ENCODE results near the gene ZNF865. TPM values are rescaled to one million over a fixed set of nuclear protein-coding genes. Genes with fewer than 3 reads are reported as not detected.

ZNF865 gene
- total RNA-seq, 1 donor from 2014 or later: 1.2 TPM

GRCh38 chr19:55654868-55655647 is 49.6 kb downstream of the ZNF865 start, which contains the start of gene U2AF2:
TSS of gene U2AF2 (plus strand) at chr19:55655035. CDS start at chr19:55655105, 70 bp downstream.
- FAIRE-seq: no peak
- DNase-seq (ENCODE audit: low spot score in 2 of 2): peak; percentile 97 to 99

GRCh38 chr19:55655648-55656040 is 50.2 kb downstream of the ZNF865 start:
- FAIRE-seq (no peak), DNase-seq (ENCODE audit: low spot score in 2 of 2) (no peak)

- no peak for FAIRE-seq
- no peak for DNase-seq (ENCODE audit: low spot score in 2 of 2)
Observed at GRCh38 chr19:55656552-55656951, 51.1 kb downstream of the ZNF865 start.

DNA sequence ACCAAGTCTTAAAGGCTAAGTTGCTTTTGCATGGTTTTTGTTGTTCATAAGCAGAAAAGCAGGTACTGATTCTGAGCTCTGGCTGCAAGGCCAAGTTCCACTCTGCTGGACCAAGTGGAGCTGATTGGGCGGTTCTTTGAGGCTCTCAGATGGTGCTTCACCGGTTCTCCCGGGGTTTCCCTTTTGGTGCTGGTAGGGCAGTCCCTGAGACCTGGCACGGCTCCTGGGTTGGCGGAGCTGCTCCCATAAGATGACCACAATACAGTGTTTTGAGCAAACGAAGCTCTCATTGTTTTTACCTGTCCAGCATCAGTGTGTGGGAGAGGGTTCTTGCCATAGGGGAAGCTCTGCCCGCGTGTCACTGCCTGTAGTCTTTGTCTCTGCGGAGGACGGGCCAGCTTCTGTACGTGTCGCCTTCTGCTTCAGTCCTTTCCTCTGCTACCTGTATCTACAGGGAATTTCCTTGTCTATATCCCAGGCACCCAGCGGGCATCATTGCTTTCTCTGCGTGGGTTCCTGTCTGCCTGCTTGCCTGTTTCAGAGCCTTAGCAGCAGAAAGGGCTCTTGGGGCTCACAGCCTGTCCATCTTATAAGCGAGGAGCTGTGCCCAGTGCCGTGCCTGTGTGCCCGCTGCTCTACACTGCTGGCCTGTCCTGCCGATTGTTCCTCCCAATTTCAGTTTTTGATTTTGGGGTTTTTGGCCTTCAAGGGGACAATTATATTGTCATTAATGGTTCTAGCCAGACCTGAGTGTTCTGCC is 51.7 kb downstream of the ZNF865 start:
- no peak for DNase-seq (ENCODE audit: low spot score in 2 of 2)
- no peak for FAIRE-seq

- FAIRE-seq (no peak), DNase-seq (ENCODE audit: low spot score in 2 of 2) (no peak)
Observed at GRCh38 chr19:55658846-55659459, 53.5 kb downstream of the ZNF865 start.

DNA sequence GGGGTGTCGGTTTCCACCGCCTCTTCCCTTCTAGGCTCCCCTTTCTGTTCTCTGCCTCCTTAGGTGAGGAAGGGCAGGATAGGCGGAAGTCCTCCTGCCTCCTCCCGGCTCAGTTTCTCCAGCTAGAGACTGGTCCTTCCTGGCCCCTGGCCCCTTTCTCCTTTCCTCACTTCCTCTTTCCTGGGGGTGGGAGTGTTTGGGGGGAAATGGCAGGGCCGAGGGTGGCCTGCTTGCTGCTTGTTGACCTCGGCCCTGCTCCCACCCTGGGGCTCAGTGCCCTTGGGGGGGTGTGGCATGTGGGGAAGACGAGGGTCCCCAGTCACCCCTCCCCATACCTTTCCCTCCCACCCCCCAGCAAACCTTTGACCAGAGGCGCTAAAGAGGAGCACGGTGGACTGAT is 54.4 kb downstream of the ZNF865 start:
- DNase-seq (ENCODE audit: low spot score in 2 of 2): no peak
- no peak for FAIRE-seq

DNA sequence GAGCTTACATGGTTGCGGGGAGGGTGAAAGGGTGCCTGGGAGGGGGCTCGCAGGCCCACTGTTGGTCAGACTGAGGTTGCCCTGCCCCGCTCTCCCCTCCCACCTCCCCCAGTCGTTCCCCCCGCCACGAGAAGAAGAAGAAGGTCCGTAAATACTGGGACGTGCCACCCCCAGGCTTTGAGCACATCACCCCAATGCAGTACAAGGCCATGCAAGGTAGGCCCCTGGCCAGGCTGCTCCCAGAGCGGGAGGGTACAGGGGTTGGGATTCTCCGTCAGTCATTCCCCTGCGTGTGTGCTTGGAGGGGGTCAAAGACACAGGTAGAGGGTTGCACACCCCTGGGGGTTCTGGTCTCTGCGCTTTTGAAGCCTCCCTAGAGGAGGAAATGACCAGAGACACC is 55.0 kb downstream of the ZNF865 start:
- DNase-seq (ENCODE audit: low spot score in 2 of 2): no peak
- FAIRE-seq: no peak

GRCh38 chr19:55660991-55661390 is 55.5 kb downstream of the ZNF865 start:
- FAIRE-seq (no peak), DNase-seq (ENCODE audit: low spot score in 2 of 2) (no peak)

DNA sequence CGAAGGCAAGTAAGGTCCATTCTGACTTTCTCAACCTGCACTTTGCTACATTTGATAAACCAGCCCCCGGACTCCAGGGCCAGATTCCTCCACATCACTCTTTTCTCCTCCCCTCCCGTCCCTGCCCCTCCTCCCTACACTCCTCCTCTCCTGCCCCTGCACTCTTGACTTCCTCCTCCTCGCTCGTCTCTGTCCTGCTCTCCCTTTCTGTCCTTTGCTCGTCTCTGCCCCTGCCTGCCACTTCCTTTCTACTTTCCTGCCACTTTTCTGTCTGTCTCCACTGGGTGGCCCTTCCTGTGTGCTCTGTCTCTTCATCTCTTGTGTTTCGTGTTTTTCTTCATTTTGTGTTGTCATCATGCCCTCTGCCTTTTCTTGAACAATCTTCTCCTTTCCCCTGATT is 56.4 kb downstream of the ZNF865 start:
- DNase-seq (ENCODE audit: low spot score in 2 of 2): no peak
- FAIRE-seq: no peak

DNA sequence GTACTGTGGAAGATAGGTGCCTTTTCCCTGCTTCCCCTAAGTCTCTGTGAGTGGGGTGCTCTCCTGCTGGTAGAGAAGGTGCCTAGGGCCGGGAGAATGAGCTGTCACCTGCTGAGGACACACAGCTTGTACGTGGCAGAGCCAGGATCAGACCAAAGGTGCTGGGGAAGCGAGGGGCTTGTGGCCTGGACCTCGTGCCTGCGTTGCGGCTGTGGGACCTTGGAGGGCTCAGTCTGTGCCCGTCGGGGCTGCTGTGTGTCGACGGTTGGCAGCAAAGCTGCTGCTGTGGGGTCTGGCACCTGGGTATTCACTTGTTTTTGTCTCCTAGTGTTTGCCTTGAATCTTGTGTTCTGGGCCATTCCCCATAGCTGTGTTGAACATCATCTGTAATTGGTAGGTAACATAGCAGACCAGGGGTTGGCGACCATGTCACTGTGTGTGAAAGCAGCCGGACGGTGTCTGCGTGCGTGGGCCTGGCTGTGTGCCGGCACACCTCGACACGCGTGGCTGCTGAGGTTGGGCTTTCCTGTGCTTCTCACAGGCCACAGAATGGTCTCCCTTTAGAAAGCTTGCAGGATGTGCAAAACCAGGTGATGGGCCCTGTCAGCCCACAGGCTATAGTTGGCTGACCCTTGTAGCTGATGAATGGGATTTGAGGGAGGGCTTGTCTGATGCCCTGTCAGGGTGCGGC is 58.5 kb downstream of the ZNF865 start:
- FAIRE-seq: no peak
- DNase-seq (ENCODE audit: low spot score in 2 of 2): no peak

DNA sequence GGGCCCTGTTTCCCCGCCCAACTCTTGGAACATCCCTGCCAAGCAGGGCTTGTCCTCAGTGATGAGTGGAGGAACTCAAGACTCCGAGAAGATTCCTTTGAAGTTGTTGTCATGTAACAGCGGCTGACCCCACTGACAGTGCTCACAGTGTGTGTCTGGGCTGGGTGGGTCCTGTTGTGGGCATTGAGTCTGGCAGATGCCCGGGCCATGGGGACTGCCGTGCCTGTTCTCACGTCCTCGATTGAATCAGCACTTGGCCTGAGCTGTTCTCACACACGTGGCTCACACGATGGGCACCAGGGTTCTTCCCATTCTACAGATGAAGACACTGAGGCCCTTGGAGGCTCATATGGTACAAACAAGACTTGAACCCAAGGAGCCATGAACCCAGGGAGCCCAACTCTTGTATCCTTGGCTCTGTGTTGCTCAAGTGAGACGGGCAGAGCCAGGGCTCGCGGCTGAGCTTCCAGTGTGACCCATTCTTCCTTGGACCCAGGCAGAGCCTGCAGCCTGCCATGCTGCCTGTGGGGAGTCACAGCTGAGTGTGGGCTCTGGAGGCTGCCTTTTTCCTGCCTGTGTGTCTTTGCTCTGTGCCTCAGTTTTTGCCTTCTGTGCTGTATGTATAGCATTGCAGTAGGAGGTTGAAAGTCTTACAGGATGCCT is 61.0 kb downstream of the ZNF865 start:
- FAIRE-seq (no peak), DNase-seq (ENCODE audit: low spot score in 2 of 2) (no peak)

Other genes starting within 250 kb of the ZNF865 start
- gene GARIN5B, start 242.4 kb upstream of the ZNF865 start, total RNA-seq: not detected
- 0.41 TPM for gene IL11, start 235.2 kb upstream of the ZNF865 start, total RNA-seq
- not detected for gene TMEM190, start 228.8 kb upstream of the ZNF865 start, total RNA-seq
- 0.41 TPM for gene TMEM238, start 221.4 kb upstream of the ZNF865 start, total RNA-seq
- gene RPL28, start 219.7 kb upstream of the ZNF865 start, total RNA-seq: 112 TPM
- gene UBE2S, start 197.9 kb upstream of the ZNF865 start, total RNA-seq: 28.9 TPM
- gene SHISA7, start 162.3 kb upstream of the ZNF865 start, total RNA-seq: 4.5 TPM
- gene ISOC2, start 144.0 kb upstream of the ZNF865 start, total RNA-seq: 12.2 TPM
- not detected for gene C19orf85, start 140.9 kb upstream of the ZNF865 start, total RNA-seq
- gene ZNF628, start 129.0 kb upstream of the ZNF865 start, total RNA-seq: 0.41 TPM
- gene NAT14, start 120.5 kb upstream of the ZNF865 start, total RNA-seq: 18.8 TPM
- gene SSC5D, start 117.2 kb upstream of the ZNF865 start, total RNA-seq: under 0.01 TPM
- 0.41 TPM for gene SBK2, start 68.5 kb upstream of the ZNF865 start, total RNA-seq
- not detected for gene SBK3, start 60.1 kb upstream of the ZNF865 start, total RNA-seq
- gene ZNF579, start 24.8 kb upstream of the ZNF865 start, total RNA-seq: 3.7 TPM
- gene FIZ1, start 6.1 kb upstream of the ZNF865 start, total RNA-seq: 3.3 TPM
- gene ZNF524, start 5.4 kb upstream of the ZNF865 start, total RNA-seq: 2.9 TPM
- gene ZNF784, start 18.9 kb downstream of the ZNF865 start, total RNA-seq: 4.5 TPM
- 2.4 TPM for gene ZNF580, start 35.4 kb downstream of the ZNF865 start, total RNA-seq
- 6.5 TPM for gene ZNF581, start 38.0 kb downstream of the ZNF865 start, total RNA-seq
- gene CCDC106, start 42.6 kb downstream of the ZNF865 start, total RNA-seq: 9.4 TPM
- gene U2AF2, start 49.4 kb downstream of the ZNF865 start, total RNA-seq: 70.1 TPM
- gene EPN1, start 69.6 kb downstream of the ZNF865 start, total RNA-seq: 16.7 TPM
- gene NLRP9, start 132.8 kb downstream of the ZNF865 start, total RNA-seq: not detected
- gene RFPL4A, start 153.4 kb downstream of the ZNF865 start, total RNA-seq: not detected
- gene RFPL4AL1, start 163.5 kb downstream of the ZNF865 start, total RNA-seq: not detected
- not detected for gene NLRP11, start 226.4 kb downstream of the ZNF865 start, total RNA-seq
- gene NLRP4, start 230.9 kb downstream of the ZNF865 start, total RNA-seq: not detected

All from frontal cortex (tissue), 4 donors.